ENCODE data around the gene FLOT1. TPM values are rescaled to one million over a fixed set of nuclear protein-coding genes. Genes with fewer than 3 reads are reported as not detected.
A peak's percentile ranks its signal among the peaks of the same experiment; 100 is the strongest.

FLOT1 gene
- total and polyA plus RNA-seq, 9 of the 15 experiments (the other 6 are each of a cell fraction or from before 2014, with no cell fraction given): 11.7 to 149 (median 118) TPM

- TF ChIP-seq ZBTB9 (CRISPR knock-in tag; IDR thresholded peaks at IDR 0.05): peak; percentile 70
- TF ChIP-seq PRPF4 (IDR thresholded peaks at IDR 0.05; ENCODE audit: insufficient read depth, low read depth, low read length, poor library complexity, severe bottlenecking): peak; percentile 42
- 0 out of 2 replicates have a peak, but pooled peaks have one; percentile 16 for TF ChIP-seq ZBTB43 (CRISPR knock-in tag; IDR thresholded peaks at IDR 0.05)
- no peak for TF ChIP-seq CBX8 (IDR thresholded peaks at IDR 0.05; ENCODE audit: borderline replicate concordance, extremely low read depth, low read depth, low read length, poor library complexity, severe bottlenecking)
- TF ChIP-seq POLR3G (IDR thresholded peaks at IDR 0.05; ENCODE audit: extremely low read depth, insufficient read length, insufficient replicate concordance): no peak
- peak; percentile 98 for TF ChIP-seq POLR2H (tag; IDR thresholded peaks at IDR 0.05; ENCODE audit: low read depth)
- 0 out of 2 replicates have a peak, but pooled peaks have one; percentile 82 for TF ChIP-seq ZNF589 (CRISPR knock-in tag; IDR thresholded peaks at IDR 0.05; ENCODE audit: low read depth)
- TF ChIP-seq TRIM28 (IDR thresholded peaks at IDR 0.05): peak; percentile 31; the same call in 1 of the 2 replicates
- no peak for TF ChIP-seq RHOXF2B (CRISPR knock-in tag; conservative IDR thresholded peaks at IDR 0.05)
- 0 out of 2 replicates have a peak, but pooled peaks have one; percentile 39 for TF ChIP-seq THRB (CRISPR knock-in tag; conservative IDR thresholded peaks at IDR 0.05)
- TF ChIP-seq KLF6 (CRISPR knock-in tag; IDR thresholded peaks at IDR 0.05; ENCODE audit: borderline replicate concordance): peak; percentile 69
- TF ChIP-seq PKNOX1 (IDR thresholded peaks at IDR 0.05): peak; percentile 97
- TF ChIP-seq PRDM10 (IDR thresholded peaks at IDR 0.05; ENCODE audit: partially characterized antibody): peak; percentile 39
- peak; percentile 72; the same call in 1 of the 2 replicates for TF ChIP-seq BHLHE40 (IDR thresholded peaks at IDR 0.05; ENCODE audit: low read length)
- peak; percentile 29; the same call in 1 of the 2 replicates for TF ChIP-seq GMEB1 (CRISPR knock-in tag; IDR thresholded peaks at IDR 0.05)
Measured at GRCh38 chr6:30744054-30744805, 1.7 kb upstream of the FLOT1 start, which contains the start of gene IER3 (continued).
